GM20000 (cell line): ENCODE results near the gene AKR1B15.
"Not testable (repeated sequence)": the region's sequence is repeated elsewhere in the genome, so short reads cannot be mapped to it uniquely, and the experiment has no call there.

ENCODE experiments used
- DNase-seq: peaks from one replicate; pipeline ENCODE4 v3.0.0; 2012; ENCODE audit warnings: low spot score
- TF ChIP-seq, protein P1 (sequence below): IDR thresholded peaks from 2 replicates; pipeline ENCODE4 v1.5.1; 2012; ENCODE audit warnings: mild to moderate bottlenecking, control low read depth; ENCODE audit errors: extremely low read depth, missing control alignments

The AKR1B15 gene

DNA sequence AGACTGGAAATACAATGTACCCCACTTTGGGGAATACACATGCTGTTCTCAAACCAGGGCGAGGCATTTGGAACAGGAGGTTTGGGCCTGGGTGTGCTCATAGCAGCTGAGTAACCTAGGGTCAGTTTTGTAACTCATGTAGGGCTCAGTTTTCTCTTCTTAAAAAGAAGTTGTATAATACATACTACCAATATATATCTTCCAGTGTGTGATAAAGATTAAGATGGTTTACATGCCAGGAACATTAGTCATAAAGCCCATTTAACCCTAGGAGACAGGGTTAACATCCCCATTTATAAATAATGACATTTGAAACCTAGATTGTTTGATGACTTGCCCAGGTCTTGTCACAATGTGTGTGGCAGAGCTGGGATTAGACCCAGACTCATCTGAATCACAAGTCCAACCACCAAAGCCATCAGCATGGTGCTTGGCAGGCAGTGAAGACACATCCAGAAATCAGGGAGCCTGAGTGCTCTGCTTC, 15.6 kb upstream of the AKR1B15 start:
- DNase-seq, result no peak
- TF ChIP-seq, protein P1, sequence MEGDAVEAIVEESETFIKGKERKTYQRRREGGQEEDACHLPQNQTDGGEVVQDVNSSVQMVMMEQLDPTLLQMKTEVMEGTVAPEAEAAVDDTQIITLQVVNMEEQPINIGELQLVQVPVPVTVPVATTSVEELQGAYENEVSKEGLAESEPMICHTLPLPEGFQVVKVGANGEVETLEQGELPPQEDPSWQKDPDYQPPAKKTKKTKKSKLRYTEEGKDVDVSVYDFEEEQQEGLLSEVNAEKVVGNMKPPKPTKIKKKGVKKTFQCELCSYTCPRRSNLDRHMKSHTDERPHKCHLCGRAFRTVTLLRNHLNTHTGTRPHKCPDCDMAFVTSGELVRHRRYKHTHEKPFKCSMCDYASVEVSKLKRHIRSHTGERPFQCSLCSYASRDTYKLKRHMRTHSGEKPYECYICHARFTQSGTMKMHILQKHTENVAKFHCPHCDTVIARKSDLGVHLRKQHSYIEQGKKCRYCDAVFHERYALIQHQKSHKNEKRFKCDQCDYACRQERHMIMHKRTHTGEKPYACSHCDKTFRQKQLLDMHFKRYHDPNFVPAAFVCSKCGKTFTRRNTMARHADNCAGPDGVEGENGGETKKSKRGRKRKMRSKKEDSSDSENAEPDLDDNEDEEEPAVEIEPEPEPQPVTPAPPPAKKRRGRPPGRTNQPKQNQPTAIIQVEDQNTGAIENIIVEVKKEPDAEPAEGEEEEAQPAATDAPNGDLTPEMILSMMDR, result no peak

DNA sequence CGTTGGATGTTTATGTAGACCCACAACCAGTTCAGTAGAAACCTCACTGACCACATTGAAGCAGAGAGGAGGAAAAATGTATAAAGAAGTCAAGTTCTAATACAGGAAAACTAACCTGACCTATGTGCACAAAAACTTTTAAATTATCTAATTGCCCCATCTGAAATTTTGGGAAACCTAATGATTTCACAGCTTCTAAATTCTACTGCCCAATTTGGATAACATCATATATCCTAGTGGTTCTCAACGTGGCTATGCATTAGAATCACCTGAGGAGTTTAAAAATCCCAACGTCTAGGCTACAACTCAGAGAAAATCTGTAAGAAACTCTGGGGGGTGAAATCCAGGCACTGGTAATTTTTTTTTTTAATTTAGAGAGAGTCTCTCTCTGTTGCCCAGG, 14.3 kb upstream of the AKR1B15 start:
- TF ChIP-seq, protein P1, result no peak
- DNase-seq, result no peak

DNA sequence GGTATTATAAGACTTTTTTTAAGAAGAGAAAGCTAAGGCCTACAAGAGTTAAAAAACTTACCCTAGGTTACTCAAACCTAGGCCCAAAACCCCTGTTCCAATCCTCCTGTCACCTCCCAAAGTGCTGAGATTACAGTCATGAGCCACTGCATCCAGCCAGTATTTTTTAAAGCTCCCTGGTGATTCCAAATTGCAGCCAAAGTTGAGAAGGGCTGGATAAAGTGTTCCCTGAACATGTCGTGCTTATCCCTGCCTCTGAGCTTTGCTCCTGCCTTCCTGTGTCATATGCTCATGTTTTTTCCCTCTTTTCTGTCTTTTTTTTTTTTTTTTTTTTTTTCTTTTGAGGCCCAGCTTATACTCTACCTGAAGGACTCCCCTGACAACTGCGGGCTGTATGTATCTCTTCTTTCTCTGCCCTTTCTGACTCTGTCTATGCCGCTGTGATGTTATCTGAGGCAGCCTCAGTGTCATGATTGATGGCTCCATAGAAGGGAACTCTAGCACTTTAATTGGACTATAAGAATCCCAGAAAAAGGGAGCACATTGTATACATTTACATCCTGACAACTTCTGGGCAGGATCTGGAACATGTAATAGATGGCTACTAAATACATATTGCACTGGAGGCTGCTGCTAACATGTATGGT, 13.5 kb upstream of the AKR1B15 start:
- TF ChIP-seq, protein P1, result no peak
- DNase-seq, result no peak

DNA sequence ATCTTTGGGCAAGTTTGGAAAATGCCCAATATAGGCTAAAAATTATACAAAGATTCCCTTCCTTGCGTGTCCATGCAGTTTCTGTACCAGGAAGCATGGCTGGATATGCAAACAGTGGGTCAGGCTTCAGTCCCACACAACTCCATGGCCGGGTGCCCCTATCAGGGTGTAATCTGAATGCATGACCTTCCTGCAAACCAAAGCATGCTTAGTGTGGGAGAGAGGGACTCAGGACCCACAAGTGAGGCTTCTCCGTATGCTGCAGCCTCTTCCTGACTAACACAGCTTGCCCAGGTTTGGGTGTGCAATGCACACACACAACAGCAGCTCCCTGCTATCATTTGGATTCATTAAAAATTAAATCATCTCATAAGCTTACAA, 13.0 kb upstream of the AKR1B15 start:
- TF ChIP-seq, protein P1, result no peak
- no peak for DNase-seq

DNA sequence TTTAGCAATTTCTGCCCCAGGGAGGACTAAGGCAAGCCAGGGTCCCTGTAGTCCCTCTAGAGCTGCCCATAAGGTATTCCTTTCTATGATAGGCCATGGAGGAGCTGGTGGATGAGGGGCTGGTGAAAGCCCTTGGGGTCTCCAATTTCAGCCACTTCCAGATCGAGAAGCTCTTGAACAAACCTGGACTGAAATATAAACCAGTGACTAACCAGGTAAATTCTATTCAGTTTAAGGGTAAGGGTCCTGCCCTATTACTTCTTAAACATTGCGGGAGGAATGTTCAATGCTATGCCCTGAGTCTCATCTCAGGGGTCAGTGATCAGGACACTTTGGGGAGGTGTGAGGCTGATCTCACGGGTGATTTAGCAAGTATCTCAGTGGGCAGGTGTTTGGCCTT, 12.4 kb upstream of the AKR1B15 start:
- not testable (repeated sequence) for DNase-seq

DNA sequence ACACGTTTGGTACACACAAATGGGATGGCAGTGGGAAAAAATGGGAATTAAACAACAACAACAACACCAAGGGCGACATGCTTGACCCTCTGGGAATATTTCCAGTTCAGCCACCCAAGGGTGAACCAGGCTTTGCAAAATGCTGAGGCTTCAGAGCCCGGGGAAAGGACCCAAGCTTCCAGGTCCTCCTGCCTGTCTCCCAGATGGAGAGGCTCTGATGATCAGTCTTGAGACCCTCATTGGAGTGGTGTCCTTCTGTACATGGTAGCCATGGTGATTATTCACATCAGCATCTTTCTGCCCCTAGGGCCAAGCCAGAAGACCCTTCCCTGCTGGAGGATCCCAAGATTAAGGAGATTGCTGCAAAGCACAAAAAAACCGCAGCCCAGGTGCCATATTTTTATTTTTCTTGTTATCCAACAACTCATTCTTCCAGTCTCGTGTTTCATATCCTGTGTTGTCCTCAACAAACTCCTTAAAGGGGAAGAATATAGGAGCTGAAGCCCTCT, 11.6 kb upstream of the AKR1B15 start:
- not testable (repeated sequence) for DNase-seq

DNA sequence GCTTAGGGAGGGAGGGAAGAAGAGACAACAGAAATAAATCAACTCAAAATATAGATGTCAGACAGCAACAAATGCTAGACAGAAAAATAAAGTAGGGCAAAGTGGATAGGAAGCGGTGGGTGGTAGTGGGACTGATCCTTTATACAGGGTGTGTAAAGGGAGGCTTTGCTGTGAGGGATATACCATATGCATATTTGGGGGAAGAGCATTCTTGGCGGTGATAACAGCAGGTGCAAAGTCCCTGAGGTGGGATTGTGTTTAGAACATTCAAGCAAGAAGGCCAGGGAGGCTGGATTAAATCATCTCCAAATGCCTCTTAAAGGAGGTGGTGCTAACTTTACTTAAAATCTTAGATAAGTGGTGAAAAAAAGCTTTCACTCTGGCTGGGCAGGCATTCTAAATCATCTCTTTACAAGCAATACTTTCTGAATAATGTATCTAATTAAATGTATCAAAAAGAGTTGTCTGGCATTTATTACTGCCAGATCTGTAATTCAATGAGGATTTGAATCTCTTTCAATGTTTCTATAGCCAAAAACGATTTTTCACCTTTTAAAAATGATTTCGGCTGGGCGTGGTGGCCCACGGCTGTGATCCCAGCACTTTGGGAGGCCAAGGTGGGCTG, 9.4 kb upstream of the AKR1B15 start:
- TF ChIP-seq, protein P1, result no peak
- no peak for DNase-seq

DNA sequence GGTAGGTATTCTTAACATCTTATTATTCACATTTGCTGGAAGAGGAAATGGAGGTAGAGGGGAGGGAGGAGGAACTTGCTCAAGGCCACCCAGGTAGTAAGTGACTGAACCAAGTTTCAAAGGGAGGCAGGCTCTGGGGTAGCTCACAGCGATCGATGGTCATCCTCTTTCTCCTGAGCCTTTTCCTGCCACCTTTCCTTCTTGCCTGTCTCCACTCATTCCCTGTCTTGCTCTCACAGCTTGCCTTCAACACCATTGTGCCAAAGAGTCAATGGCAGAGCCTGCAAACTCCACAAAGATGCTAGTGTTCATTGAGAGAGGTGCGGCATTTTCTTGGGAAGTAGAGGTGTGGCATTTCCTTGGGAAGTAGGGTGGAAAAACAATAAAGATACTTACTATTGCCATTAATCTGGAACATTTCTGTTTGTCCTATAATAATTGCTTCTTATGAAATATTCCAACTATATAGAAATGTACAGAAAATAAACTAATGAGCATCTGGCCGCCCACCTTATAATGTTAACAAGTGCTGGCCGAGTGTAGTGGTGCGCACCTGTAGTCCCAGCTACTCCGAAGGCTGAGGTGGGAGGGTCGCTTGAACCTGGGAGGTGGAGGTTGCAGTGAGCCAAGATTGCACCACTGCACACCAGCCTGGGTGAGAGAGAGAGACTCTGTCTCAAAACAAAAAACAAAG, 7.3 kb upstream of the AKR1B15 start:
- DNase-seq, result not testable (repeated sequence)

DNA sequence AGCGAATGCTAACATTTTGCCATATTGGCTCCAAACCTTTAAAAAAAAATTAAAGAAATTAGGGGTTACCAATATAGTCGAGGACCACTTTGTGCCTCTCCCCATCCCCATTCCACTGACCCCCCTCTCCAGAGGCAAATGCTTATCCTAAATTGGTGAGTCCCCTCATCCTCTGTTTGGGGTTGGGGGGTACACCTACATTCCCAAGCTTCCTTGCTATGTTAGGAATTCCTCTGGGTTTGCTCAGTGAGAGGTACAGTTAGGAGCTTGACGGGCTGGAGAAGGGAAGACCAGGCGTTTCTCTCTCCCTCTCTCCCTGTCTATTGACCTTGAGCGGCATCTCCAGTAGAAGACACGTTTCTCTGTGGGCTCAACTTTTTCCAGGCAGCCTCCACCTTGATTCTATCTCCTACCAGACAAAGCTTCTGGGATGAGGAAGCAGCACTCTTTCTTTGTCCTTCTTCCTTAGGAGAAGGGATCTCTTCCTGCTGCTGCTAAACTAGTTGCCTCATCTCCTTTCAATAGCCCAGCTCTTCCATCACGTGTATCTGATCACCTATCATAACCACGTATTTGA, 6.6 kb upstream of the AKR1B15 start:
- TF ChIP-seq, protein P1, result no peak
- DNase-seq, result no peak
